ENCODE results near the gene HNF1B.
"Not testable (repeated sequence)": the region's sequence is repeated elsewhere in the genome, so short reads cannot be mapped to it uniquely, and the experiment has no call there.

HNF1B gene

DNA sequence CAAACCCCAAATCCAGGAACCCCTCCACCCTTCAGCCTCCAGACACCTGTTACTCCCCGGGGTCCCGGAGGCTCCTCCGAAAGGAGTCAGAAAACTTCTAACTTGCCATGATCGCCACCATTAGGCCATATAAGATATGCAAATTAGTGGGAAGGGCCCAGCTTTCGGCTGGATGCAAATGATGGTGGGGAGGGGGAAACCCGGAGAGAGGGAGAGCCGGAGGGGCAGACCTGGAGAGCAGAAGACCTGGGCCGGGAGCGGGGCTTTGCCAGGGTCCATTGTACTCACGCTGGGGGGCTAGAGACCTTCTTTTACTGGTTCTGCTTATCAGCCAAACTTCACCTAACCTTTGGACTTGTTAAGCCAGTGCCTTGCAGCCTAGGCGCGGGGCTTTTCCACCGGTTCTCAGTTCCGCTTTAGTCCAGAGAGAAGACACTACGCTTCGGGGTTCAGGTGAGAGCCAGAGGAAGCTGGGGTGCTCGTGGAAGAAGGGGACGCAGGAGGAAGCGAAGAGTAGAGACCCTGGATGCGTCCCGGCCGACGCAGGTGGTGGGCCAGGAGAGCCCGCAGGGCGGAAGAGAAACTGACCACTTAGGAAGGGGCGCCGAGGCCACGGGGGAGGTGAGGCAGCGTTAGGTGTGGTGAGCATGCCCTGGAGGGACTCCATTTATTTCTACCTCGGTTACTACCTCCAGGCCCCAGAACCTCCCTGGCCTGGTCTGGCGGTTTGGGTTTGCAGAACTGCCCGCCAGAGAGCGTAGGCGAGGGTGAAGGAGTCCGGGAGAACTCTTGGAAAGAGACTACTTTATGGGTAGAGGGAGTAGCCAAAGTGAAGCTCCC is at the start of gene HNF1B:
Gene HNF1B (minus strand): TSS at position 99 of the 840 bp plus-strand sequence. CDS start 175 bp downstream, outside the sequence.
- no peak for DNase-seq

- no peak for DNase-seq
These were observed 47.9 kb upstream of the HNF1B start for GRCh38 chr17:37792787-37793186.

DNA sequence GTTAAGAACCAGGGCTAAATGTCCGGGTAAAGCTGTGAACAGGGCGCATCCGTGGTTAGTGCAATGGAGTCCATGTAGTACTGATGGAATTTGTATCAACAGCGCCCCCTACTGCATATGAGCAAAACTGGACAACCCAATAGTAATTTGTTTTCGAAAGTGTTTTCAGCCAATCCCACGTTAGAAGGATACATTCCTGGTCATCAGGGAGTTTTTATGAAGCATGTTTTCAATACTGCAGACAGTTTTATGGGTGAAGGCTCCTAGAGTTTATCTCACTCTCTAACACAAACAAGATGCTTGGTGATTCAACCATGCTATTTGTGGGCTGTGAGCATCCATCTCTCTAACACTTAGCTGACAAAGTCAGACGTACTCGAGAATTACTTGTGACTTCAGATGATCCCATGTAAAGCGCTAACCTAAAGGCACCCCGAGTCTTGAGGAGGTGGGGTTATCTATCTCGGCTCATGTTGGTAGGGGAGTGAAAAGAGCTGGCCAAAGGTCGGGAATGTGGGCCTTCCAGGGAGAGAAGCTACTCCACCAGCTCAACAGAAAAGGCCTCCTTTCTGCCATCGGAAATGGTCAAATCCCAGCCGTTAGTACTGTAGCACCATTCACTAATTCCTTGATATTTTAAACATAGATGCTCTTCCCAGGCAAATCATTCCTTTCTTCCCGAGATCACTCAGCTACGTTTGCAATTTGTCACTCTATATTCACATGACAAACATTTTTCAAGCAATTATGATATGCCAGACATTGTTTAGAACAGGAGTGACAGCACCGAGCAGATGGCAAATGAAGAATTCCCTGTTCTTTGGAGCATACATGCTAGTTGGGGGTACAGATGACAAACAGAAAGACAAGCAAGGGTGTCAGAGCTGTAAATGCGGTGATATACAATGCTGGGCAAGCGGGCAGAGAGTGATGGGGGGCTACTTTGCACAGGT is 46.9 kb upstream of the HNF1B start:
- no peak for DNase-seq

GRCh38 chr17:37789771-37790541 is 45.1 kb upstream of the HNF1B start:
- no peak for DNase-seq

- DNase-seq, result no peak
These were observed 44.2 kb upstream of the HNF1B start for GRCh38 chr17:37789021-37789565.

DNA sequence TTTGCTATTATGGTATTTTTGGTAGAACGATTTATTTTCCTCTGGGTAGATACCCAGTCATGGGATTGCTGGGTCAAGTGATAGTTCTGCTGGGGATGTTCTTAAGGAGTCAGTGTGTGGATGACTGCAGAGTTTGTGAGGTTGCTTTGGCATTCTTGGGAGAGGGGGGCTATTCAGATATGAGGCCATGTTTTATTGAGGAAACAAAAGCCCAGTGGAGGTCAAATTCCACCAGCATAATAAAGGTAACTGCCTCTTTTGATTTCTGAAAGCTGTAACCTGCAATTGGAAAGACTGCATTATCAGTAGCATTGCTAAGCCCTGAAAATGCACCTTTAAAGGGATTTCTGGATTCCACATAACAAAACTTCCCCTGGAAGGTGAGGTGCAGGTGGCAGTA is 43.7 kb upstream of the HNF1B start:
- no peak for DNase-seq

DNA sequence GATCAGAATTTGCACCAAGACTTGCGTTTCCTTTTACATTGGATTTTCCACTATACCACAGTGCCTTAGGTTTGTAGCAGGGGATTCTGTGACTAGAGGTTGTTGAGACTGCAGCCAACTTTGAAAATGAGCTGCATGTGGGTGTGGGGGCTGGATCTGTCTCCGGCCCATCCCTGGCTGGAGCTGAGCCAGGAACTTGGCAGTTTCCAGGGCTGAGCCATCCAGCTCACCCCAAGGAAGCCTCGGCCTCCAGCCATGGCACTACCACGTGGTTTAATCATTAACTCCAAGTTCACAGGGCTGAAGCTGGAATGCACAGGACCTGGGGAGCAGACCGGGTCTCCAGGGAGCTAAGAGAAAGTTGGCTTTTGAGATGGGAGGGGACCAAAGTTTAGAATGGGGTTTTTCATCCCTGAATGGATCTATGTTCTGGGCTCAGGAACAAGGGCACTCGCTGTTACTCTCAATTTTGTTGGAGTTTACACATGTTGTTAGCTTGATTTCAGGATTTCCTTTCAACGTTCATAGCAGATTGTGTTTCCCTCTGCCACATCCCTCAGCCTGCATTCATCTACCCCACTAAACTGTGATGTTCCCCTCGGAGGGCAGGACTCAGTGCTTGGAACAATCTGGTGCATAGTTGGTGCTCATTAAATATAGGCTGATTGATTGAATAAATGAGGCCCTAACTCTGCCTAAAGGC is 42.3 kb upstream of the HNF1B start:
- no peak for DNase-seq

- DNase-seq, result no peak
These were observed 41.6 kb upstream of the HNF1B start for GRCh38 chr17:37786481-37786880.

- DNase-seq, result not testable (repeated sequence)
These were observed 37.6 kb upstream of the HNF1B start for GRCh38 chr17:37782460-37782859.

DNA sequence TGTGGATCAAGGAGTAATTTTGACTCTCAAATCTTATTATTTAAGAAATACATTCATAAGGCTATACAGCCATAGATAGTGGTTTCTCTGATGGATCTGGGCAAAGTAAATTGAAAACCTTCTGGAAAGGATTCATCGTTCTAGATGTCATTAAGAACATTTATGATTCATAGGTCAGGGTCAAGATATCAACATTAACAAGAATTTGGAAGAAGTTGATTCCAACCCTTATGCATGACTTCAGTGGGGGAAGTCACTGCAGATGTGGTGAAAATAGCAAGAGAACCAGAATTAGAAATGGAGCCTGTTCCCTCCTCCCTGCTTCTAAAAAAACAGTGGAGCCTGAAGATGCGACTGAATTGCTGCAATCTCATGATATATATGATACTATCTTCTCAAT is 36.6 kb upstream of the HNF1B start:
- DNase-seq, result no peak

DNA sequence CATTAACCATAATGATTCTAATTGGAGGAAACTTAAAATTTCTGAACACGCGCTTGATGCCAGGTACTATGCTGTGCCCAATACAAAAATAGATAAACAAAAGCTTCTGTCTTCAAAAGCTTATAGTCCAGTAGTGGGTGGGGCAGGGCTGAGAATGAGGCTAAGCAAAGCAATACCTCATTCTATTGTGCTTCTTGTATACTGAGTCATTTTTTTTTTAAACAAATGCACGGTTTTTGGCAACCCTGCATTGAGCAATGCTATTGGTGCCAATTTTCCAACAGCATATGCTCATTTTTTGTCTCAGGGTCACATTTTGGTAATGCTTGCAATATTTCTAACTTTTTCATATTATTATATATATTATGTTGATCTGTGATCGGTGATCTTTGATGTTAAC is 34.7 kb upstream of the HNF1B start:
- DNase-seq, result no peak

- DNase-seq, result no peak
These were observed 29.6 kb upstream of the HNF1B start for GRCh38 chr17:37774504-37774903.

GRCh38 chr17:37772982-37773381 is 28.1 kb upstream of the HNF1B start:
- DNase-seq, result no peak

GRCh38 chr17:37770631-37771518 is 26.0 kb upstream of the HNF1B start:
- no peak for DNase-seq

DNA sequence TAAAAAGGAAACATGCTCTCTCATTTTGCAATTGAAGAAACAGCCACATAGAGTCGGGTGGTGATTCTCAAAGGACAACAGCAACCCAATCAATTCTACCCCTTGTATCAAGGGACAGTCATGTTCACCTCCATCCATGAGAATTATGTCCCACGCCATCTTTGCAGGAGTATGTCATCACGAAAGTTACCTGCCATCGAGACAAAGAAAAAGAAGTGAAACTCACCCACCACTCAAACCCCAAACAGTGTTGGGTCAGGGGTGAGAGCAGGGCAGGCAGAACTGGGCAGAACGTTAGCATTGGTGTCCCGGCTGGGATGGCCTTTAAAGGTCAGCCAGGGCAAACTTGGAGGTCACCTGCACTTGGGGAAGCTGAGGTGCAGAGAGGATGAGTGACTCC is 24.2 kb upstream of the HNF1B start:
- no peak for DNase-seq

DNA sequence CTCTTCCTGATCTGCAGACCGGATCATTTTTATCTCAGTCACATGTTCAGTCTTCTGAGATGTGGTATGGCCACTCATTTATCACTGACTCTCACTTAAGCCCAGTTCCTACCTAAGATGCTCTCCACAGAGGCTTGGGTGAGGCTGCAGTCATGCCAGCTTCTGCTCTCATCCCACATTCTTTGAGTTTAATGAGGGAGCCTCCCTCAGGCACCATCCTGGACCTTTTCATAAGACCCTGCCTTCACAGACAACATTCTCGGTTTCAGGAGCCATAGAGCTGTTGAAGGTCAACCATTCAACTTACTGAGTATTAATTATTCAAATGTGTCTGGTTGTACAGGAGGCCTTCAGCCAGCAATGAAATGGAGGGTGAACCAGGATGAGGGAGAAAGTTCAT is 23.6 kb upstream of the HNF1B start:
- DNase-seq, result no peak

- DNase-seq, result no peak
These were observed 22.1 kb upstream of the HNF1B start for GRCh38 chr17:37766971-37767370.

DNA sequence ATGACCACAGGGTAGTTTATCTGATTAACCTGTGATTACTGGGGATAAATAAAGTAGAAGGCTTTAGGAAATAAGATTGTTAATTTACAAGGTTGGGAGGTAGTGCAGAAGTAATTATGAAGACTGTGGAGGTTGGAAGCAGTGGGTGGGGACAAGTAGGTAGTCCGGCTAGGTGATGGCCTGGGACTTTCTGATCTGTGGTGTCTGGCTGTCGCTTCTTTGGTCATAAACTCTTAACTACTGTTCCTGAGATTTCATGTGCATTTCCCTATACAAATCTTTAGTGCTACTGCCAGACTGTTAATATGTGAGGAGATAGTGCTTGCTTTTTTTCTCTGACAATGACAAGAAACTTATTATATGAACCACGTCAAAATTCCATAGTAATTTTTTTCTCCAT is 19.5 kb upstream of the HNF1B start:
- DNase-seq, result no peak

DNA sequence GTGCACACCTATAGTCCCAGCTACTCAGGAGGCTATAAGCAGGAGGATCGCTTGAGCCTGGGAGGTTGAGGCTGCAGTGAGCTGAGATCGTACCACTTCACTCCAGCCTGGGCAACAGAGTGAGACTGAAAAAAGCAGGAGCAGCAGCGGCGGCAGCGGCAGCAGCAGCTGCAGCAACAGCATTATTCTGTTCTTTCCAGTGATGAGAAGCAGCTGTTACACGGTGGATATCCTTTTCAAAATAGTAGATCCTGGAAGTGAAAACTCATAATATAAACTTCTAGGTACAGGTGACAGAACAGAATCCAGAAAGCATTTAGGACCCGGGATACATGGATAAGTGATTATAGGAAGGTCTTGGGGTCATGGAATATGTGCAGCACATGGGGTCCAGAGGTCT is 17.8 kb upstream of the HNF1B start:
- DNase-seq, result no peak

DNA sequence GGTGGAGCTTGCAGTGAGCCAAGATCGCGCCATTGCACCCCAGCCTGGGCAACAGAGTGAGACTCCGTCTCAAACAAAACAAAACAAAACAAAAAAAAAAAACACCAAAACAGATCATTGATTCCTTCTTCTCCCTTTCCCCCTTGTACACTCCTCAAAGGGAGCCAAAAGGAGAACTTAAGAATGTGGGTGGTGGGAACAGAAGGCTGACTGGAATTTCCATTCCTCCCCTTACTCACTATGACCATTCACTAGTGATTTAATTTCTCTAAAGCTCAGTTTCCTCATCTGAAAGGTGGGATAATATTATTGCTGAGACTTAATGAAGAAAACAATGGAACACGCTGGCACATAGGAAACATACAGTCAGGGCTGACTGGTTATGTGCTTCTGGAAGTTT is 17.1 kb upstream of the HNF1B start:
- DNase-seq, result no peak

DNA sequence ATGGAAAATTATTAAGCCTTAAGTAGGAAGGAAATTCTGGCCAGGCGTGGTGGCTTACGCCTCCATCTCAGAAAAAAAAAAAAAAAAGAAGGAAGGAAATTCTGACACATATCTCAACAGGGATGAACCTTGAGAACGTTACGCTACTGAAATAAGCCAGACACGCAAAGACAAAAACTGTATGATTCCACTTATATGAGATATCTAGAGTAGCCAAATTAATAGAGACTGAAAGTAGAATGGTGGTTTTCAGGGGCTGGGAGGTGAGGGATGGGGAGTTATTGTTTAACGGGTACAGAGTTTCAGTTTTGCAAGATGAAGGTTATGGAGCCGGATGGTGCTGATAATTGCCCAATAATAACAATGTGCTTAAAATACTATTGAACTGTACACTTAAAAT is 16.2 kb upstream of the HNF1B start:
- DNase-seq, result no peak

Data from NCI-H446 treated with DMSO at 0.1 percent for 48 hours (cell line).